IPS-11a (cell line): ENCODE data around the gene ZNF662.

Experiments
- H3K4me3 ChIP-seq: one replicate; pipeline ENCODE4 v1.5.1; 2013; ENCODE audit warnings: low read depth, low read length, control low read depth

ZNF662 gene

GRCh38 chr3:42935472-42935871 is 29.5 kb downstream of the ZNF662 start:
- H3K4me3 ChIP-seq, result no peak overlapping the region

- H3K4me3 ChIP-seq, result no peak overlapping the region
Measured at GRCh38 chr3:42936157-42936981, 30.4 kb downstream of the ZNF662 start.

GRCh38 chr3:42937334-42937733 is 31.4 kb downstream of the ZNF662 start:
- H3K4me3 ChIP-seq, result no peak overlapping the region

GRCh38 chr3:42942693-42943092 is 36.8 kb downstream of the ZNF662 start:
- H3K4me3 ChIP-seq, result no peak overlapping the region

GRCh38 chr3:42946050-42946449 is 40.1 kb downstream of the ZNF662 start:
- H3K4me3 ChIP-seq, result no peak overlapping the region

GRCh38 chr3:42957573-42957972 is 51.6 kb downstream of the ZNF662 start:
- no peak overlapping the region for H3K4me3 ChIP-seq

GRCh38 chr3:42960282-42960681 is 54.3 kb downstream of the ZNF662 start:
- H3K4me3 ChIP-seq, result no peak overlapping the region

GRCh38 chr3:42960786-42961185 is 54.8 kb downstream of the ZNF662 start:
- no peak overlapping the region for H3K4me3 ChIP-seq

- no peak overlapping the region for H3K4me3 ChIP-seq
Measured at GRCh38 chr3:42961633-42962032, 55.7 kb downstream of the ZNF662 start.

GRCh38 chr3:42963269-42963668 is 57.3 kb downstream of the ZNF662 start:
- H3K4me3 ChIP-seq, result no peak overlapping the region

- H3K4me3 ChIP-seq, result no peak overlapping the region
Measured at GRCh38 chr3:42964266-42964665, 58.3 kb downstream of the ZNF662 start.
